Caco-2 (cell line): ENCODE measurements around the gene TSPAN9. TPM values are rescaled to one million over a fixed set of nuclear protein-coding genes. Genes with fewer than 3 reads are reported as not detected.

Experiments used
- BruUV-seq: library from RNA; stranded (reverse); fragments of 400-500 nt; replicated peaks from 2 replicates; lab custom pipeline; 2021; lab: Mats Ljungman, UMichigan
- CTCF ChIA-PET: fragments of 300-600 bp; sonication (Branson Sonifier 250); formaldehyde crosslinking; loops from one replicate; lab custom pipeline; 2022; ENCODE audit warnings: antibody characterized with exemption; lab: Charles Lee
- POLR2A ChIA-PET: fragments of 300-600 bp; sonication (Branson Sonifier 250); formaldehyde crosslinking; loops from one replicate; lab custom pipeline; 2022; ENCODE audit warnings: antibody characterized with exemption; lab: Charles Lee
- DNase-seq, 2 experiments: peaks; one replicate each; pipeline versions ENCODE4 v3.0.0 to v3.0.0-alpha.2; 2020 to 2022
- H3K27me3 ChIP-seq: replicated peaks from 2 replicates; pipeline ENCODE4 v1.6.0; 2011; ENCODE audit warnings: low read length; ENCODE audit not compliant: control insufficient read depth, insufficient read depth
- H3K36me3 ChIP-seq: 2 replicates; pipeline ENCODE4 v1.5.1; 2011; ENCODE audit warnings: low read length; ENCODE audit not compliant: control insufficient read depth, insufficient read depth
- H3K4me1 ChIP-seq: fragments of 250-450 bp; sonication (Bioruptor Pico); 2 replicates; pipeline ENCODE4 v1.5.1; 2020; ENCODE audit warnings: mild to moderate bottlenecking
- H3K4me3 ChIP-seq: 2 replicates; pipeline ENCODE4 v1.5.1; 2011; ENCODE audit warnings: low read depth, mild to moderate bottlenecking, control low read depth, low read length
- H3K9me3 ChIP-seq: fragments of 250-450 bp; sonication (Bioruptor Pico); 2 replicates; pipeline ENCODE4 v1.5.1; 2020; ENCODE audit warnings: mild to moderate bottlenecking, moderate library complexity
- H3K27ac Mint-ChIP-seq: one replicate; pipeline ENCODE4 v1.8.0; 2022; ENCODE audit warnings: mixed read lengths; ENCODE audit not compliant: unreplicated experiment
- H3K27me3 Mint-ChIP-seq: one replicate; pipeline ENCODE4 v1.8.0; 2022; ENCODE audit warnings: mixed read lengths; ENCODE audit not compliant: insufficient read depth, unreplicated experiment
- H3K36me3 Mint-ChIP-seq: one replicate; pipeline ENCODE4 v1.8.0; 2022; ENCODE audit warnings: mild to moderate bottlenecking, mixed read lengths; ENCODE audit not compliant: insufficient read depth, unreplicated experiment
- H3K4me1 Mint-ChIP-seq: one replicate; pipeline ENCODE4 v1.8.0; 2022; ENCODE audit warnings: low read depth, mixed read lengths; ENCODE audit not compliant: unreplicated experiment
- H3K4me3 Mint-ChIP-seq: one replicate; pipeline ENCODE4 v1.8.0; 2022; ENCODE audit warnings: mild to moderate bottlenecking, moderate library complexity, mixed read lengths; ENCODE audit not compliant: unreplicated experiment
- H3K9me3 Mint-ChIP-seq: one replicate; pipeline ENCODE4 v1.8.0; 2022; ENCODE audit warnings: mixed read lengths; ENCODE audit not compliant: unreplicated experiment
- intact Hi-C: fragments of 100-400 bp; cut with micrococcal nuclease; formaldehyde crosslinking; loops from one replicate; pipeline ENCODE4 v1.10.0; 2022; ENCODE audit not compliant: unreplicated experiment
- total RNA-seq: library from RNA; stranded (reverse); gene quantifications from 2 replicates; pipeline ENCODE4 v1.2.3, GENCODE V29; 2022
- TF ChIP-seq, protein P1 (sequence below), 2 experiments: fragments of 200-600 bp in 1 of 2; IDR thresholded peaks; 1 replicate in 1 of 2; 2 replicates in 1 of 2; pipeline versions ENCODE4 v1.5.1 to v1.8.0; 2011 to 2022; ENCODE audit warnings: antibody characterized with exemption in 1 of 2, control low read depth in 1 of 2, inconsistent platforms in 1 of 2, low read depth in 1 of 2, low read length in 1 of 2, mild to moderate bottlenecking in 1 of 2, moderate library complexity in 1 of 2; ENCODE audit not compliant: insufficient read depth in 1 of 2, severe bottlenecking in 1 of 2, unreplicated experiment in 1 of 2

Gene TSPAN9
- total RNA-seq, 1 experiment from 2014 or later = 49.1 TPM

DNA sequence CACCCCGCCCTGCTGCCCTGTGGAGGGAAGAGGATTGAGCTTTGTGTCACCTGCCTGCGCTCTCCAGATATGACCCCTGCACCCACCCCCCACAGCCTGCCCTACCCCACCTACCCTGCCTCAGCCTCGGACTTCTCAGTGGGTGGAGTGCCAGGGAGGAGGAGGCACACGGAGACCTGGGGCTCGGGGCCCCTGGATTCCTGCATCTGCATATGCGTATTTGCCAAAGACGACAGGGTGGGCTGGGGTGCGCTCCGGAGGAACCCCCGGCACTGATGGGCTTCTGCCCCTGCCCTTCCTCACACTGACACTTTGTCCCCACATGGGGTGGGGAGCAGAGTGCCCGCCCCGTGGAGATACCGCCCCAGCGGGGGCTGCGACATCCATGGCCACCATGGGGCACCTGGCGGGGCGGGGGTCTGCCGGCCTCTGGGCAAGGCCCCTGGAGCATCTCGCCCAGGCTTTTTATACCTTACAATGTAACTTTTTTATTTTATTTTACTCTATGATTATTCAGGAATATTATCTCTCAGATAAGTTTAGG, 206.0 kb downstream of the TSPAN9 start:
- Histone ChIP-seq H3K27me3 (no peaks in the 10 kb centered on the region), H3K9me3 (no peaks in the 10 kb centered on the region), H3K4me3 (no peak overlapping the region), H3K4me1 (no peaks in the 10 kb centered on the region), H3K36me3 (peaks cover 1% of the 10 kb centered on the region; the same call in 1 of the 2 replicates)
- ChIA-PET CTCF (no interaction called here), POLR2A (no interaction called here)
- Mint-ChIP-seq H3K27me3 (no peaks in the 10 kb centered on the region), H3K27ac (no peak overlapping the region), H3K4me1 (no peaks in the 10 kb centered on the region), H3K9me3 (no peaks in the 10 kb centered on the region), H3K4me3 (no peak overlapping the region), H3K36me3 (peaks cover 8% of the 10 kb centered on the region)
- DNase-seq = no peak
- intact Hi-C loops = no loop called here
- TF ChIP-seq, protein P1, sequence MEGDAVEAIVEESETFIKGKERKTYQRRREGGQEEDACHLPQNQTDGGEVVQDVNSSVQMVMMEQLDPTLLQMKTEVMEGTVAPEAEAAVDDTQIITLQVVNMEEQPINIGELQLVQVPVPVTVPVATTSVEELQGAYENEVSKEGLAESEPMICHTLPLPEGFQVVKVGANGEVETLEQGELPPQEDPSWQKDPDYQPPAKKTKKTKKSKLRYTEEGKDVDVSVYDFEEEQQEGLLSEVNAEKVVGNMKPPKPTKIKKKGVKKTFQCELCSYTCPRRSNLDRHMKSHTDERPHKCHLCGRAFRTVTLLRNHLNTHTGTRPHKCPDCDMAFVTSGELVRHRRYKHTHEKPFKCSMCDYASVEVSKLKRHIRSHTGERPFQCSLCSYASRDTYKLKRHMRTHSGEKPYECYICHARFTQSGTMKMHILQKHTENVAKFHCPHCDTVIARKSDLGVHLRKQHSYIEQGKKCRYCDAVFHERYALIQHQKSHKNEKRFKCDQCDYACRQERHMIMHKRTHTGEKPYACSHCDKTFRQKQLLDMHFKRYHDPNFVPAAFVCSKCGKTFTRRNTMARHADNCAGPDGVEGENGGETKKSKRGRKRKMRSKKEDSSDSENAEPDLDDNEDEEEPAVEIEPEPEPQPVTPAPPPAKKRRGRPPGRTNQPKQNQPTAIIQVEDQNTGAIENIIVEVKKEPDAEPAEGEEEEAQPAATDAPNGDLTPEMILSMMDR (IDR thresholded peaks at IDR 0.05; ENCODE audit: insufficient read depth in 1 of 2, low read depth in 1 of 2, low read length in 1 of 2, severe bottlenecking in 1 of 2, unreplicated experiment in 1 of 2) = no peak
- BruUV-seq = no TSS peak

DNA sequence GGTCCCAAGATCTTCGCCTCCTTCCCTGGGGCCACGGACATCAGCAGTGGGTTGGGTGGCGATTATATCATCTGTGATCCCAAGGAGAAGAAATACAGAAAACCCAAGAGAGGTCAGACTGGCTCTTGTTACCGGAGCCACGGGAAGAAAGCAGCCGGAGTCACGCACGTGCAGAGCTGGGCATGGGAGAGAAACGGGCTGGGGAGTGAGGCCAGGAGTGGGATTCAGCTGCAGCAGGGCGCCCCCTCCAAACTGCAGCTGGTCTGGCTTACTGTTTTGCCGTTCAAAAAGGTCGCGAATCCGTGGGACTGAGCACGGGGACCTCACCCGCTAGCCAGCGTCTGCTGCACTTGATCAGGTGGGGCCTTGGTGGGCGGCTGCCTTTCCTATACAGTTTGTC, 207.2 kb downstream of the TSPAN9 start:
- H3K27me3 Mint-ChIP-seq = no peaks in the 10 kb centered on the region
- no TSS peak for BruUV-seq
- no peak for DNase-seq
- TF ChIP-seq, protein P1 (IDR thresholded peaks at IDR 0.05; ENCODE audit: insufficient read depth in 1 of 2, low read depth in 1 of 2, low read length in 1 of 2, severe bottlenecking in 1 of 2, unreplicated experiment in 1 of 2) = no peak
- Histone ChIP-seq H3K9me3 (no peaks in the 10 kb centered on the region), H3K4me1 (no peaks in the 10 kb centered on the region), H3K27me3 (no peaks in the 10 kb centered on the region), H3K4me3 (no peak overlapping the region), H3K36me3 (peaks cover 1% of the 10 kb centered on the region; the same call in 1 of the 2 replicates)
- H3K4me3 Mint-ChIP-seq = no peak overlapping the region
- POLR2A ChIA-PET = no interaction called here
- CTCF ChIA-PET = interaction anchor here (0.6 to 1.2 kb wide), 3 partner anchors 9 to 212 kb away, joined by 3 to 6 read pairs (median 5); no protein-coding TSS in a partner anchor
- peaks cover 8% of the 10 kb centered on the region for H3K36me3 Mint-ChIP-seq
- H3K4me1 Mint-ChIP-seq = no peaks in the 10 kb centered on the region
- intact Hi-C loops = no loop called here
- H3K27ac Mint-ChIP-seq = no peak overlapping the region
- H3K9me3 Mint-ChIP-seq = no peaks in the 10 kb centered on the region

DNA sequence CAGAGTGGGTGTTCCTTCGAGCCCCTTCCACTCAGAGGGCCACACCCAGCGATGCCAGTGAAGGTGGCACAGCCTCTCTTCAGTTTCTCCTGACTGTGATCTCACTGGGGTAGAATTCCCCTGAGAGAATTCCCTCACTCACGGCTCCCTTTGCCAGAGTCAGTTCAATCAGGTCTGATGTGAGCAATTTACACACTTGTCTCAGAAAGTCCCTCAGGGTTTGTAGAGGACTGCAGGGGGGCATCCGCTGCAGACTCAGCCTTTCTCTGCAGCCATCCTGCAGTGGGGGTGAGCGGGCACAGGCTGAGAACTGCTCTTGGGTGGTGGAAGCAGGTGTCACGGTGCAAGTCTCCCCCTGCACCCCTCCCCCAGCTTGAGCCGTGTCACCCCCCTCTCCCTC, 208.4 kb downstream of the TSPAN9 start:
- Mint-ChIP-seq H3K27me3 (no peaks in the 10 kb centered on the region), H3K9me3 (no peaks in the 10 kb centered on the region), H3K36me3 (peaks cover 8% of the 10 kb centered on the region), H3K4me3 (no peak overlapping the region), H3K4me1 (no peaks in the 10 kb centered on the region), H3K27ac (no peak overlapping the region)
- Histone ChIP-seq H3K4me1 (no peaks in the 10 kb centered on the region), H3K4me3 (no peak overlapping the region), H3K9me3 (no peaks in the 10 kb centered on the region), H3K36me3 (peaks cover 1% of the 10 kb centered on the region; the same call in 1 of the 2 replicates), H3K27me3 (no peaks in the 10 kb centered on the region)
- DNase-seq = no peak
- intact Hi-C loops = no loop called here
- TF ChIP-seq, protein P1 (IDR thresholded peaks at IDR 0.05; ENCODE audit: insufficient read depth in 1 of 2, low read depth in 1 of 2, low read length in 1 of 2, severe bottlenecking in 1 of 2, unreplicated experiment in 1 of 2) = no peak
- ChIA-PET POLR2A (no interaction called here), CTCF (interaction anchor here (1.2 kb wide), 1 partner anchor 15 kb away, joined by 5 read pairs; no protein-coding TSS in a partner anchor)
- BruUV-seq = no TSS peak
